Measurements from ENCODE around the gene CALN1. TPM values are rescaled to one million over a fixed set of nuclear protein-coding genes. Genes with fewer than 3 reads are reported as not detected.

CALN1 gene
- total RNA-seq, 1 donor from 2014 or later: 1.9 TPM

DNA sequence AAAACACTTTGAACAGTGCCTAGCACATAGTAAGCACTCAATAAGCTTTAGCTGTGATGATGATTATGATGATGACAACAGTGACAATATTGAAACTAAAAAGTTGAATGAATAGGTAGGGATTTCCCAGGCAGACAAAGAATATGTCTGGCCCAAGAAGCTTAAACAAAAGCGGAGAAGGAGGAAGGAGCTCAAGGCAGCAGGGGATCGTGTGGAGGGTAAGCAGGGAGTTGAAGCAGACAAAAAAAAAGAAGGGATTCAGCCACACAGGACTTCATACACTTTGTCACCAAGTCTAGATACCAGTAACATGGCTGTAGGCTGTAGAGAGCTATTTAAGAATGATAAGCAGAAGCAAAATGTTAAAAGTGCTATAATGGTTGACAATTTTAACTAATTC lies 144.0 kb downstream of the CALN1 start:
- TF ChIP-seq, protein P1, sequence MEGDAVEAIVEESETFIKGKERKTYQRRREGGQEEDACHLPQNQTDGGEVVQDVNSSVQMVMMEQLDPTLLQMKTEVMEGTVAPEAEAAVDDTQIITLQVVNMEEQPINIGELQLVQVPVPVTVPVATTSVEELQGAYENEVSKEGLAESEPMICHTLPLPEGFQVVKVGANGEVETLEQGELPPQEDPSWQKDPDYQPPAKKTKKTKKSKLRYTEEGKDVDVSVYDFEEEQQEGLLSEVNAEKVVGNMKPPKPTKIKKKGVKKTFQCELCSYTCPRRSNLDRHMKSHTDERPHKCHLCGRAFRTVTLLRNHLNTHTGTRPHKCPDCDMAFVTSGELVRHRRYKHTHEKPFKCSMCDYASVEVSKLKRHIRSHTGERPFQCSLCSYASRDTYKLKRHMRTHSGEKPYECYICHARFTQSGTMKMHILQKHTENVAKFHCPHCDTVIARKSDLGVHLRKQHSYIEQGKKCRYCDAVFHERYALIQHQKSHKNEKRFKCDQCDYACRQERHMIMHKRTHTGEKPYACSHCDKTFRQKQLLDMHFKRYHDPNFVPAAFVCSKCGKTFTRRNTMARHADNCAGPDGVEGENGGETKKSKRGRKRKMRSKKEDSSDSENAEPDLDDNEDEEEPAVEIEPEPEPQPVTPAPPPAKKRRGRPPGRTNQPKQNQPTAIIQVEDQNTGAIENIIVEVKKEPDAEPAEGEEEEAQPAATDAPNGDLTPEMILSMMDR (conservative IDR thresholded peaks at IDR 0.05): no peak
- Mint-ChIP-seq H3K4me3 (no peak overlapping the region), H3K27me3 (no peaks in the 10 kb centered on the region), H3K4me1 (ENCODE audit: unreplicated experiment) (no peaks in the 10 kb centered on the region), H3K9me3 (no peaks in the 10 kb centered on the region), H3K36me3 (no peaks in the 10 kb centered on the region), H3K27ac (no peak overlapping the region)
- DNase-seq (ENCODE audit: extremely low spot score, unreplicated experiment): no peak

DNA sequence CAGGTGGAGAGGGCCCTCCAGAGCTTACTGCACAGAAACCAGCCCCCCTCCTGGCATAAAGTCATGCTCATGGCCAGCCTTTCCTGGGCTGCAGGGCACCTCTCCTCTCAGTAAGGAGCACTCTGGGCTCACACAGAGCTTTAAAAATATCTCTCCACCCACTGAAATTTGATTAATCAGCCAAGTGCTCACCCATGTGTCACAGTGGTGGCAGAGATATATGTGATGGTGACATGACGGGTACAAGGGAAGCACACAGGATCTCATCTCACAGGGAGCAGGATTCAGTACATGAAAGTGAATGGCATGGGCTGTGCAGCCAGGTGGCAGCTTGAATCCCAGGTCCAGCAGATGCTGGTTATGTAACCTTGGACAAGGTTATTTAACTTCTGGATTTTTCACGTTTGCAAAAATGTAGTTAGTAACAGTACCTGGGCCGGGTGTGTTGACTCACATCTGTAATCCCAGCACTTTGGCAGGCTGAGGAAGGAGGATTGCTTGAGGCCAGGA lies 144.8 kb downstream of the CALN1 start:
- H3K4me1 Mint-ChIP-seq (ENCODE audit: unreplicated experiment): no peaks in the 10 kb centered on the region
- H3K27me3 Mint-ChIP-seq: no peaks in the 10 kb centered on the region
- no peak for DNase-seq (ENCODE audit: extremely low spot score, unreplicated experiment)
- TF ChIP-seq, protein P1 (conservative IDR thresholded peaks at IDR 0.05): no peak
- no peak overlapping the region for H3K4me3 Mint-ChIP-seq
- no peaks in the 10 kb centered on the region for H3K36me3 Mint-ChIP-seq
- no peaks in the 10 kb centered on the region for H3K9me3 Mint-ChIP-seq
- H3K27ac Mint-ChIP-seq: no peak overlapping the region

DNA sequence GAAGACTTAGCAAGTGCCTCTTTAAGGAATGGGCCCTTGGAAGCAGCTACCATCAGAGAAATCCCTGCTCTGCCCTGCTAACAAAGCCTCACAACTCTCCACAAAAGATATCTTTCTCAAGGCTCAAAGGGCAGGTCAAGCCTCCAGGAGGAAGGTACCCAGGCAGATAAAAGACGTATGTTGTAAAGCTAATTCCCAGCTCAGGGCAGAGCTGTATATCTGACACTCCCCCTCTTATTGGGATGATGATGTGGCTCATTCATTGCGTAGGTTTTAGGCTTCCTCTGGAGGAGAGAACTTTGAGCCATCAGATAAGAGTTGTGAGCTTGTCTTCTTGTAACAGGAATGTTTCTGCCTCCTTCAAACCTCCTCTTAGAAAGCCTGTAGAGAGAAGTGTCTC lies 145.4 kb downstream of the CALN1 start:
- no peak overlapping the region for H3K27ac Mint-ChIP-seq
- no peaks in the 10 kb centered on the region for H3K36me3 Mint-ChIP-seq
- no peaks in the 10 kb centered on the region for H3K9me3 Mint-ChIP-seq
- TF ChIP-seq, protein P1 (conservative IDR thresholded peaks at IDR 0.05): no peak
- no peaks in the 10 kb centered on the region for H3K4me1 Mint-ChIP-seq (ENCODE audit: unreplicated experiment)
- H3K27me3 Mint-ChIP-seq: no peaks in the 10 kb centered on the region
- DNase-seq (ENCODE audit: extremely low spot score, unreplicated experiment): no peak
- no peak overlapping the region for H3K4me3 Mint-ChIP-seq

DNA sequence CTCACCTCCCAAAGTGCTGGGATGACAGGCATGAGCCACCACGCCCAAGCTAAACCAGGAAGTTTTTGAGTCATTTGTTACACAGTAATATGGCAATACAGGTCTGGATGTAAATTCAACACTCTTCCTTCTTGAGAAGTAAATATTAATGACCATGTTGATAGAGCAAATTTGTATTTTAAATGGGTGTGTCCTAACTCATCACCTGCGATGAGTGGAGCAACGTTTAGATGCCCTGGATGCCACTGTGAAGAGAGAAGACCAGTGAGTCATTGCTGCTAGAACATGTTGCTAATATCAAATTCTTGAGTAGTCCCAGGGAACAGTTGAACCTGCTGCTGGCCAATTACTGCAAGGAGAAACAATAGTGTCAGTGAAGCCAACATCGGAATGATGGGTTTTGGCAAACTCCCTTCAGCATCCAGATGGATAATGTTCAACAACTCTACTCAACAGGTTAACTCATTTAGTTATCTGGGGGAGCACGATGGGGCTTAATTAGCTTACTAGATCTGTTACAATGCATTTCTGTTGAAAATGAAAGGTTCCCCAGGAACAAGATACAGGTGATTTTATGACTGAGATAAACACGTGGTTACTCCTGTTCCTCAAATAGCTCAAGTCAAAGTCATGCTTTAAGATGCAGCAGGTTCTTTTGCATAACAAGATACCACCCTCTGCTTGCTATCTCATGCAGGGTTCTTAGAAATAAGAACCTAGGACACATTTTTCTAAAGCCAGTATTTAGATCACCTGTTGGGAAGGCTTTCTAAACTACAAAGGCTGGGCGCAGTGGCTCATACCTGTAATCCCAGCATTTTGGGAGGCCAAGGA lies 146.8 kb downstream of the CALN1 start:
- Mint-ChIP-seq H3K9me3 (no peaks in the 10 kb centered on the region), H3K27ac (no peak overlapping the region), H3K4me3 (no peak overlapping the region), H3K36me3 (no peaks in the 10 kb centered on the region), H3K4me1 (ENCODE audit: unreplicated experiment) (no peaks in the 10 kb centered on the region), H3K27me3 (no peaks in the 10 kb centered on the region)
- TF ChIP-seq, protein P1 (conservative IDR thresholded peaks at IDR 0.05): no peak
- no peak for DNase-seq (ENCODE audit: extremely low spot score, unreplicated experiment)

DNA sequence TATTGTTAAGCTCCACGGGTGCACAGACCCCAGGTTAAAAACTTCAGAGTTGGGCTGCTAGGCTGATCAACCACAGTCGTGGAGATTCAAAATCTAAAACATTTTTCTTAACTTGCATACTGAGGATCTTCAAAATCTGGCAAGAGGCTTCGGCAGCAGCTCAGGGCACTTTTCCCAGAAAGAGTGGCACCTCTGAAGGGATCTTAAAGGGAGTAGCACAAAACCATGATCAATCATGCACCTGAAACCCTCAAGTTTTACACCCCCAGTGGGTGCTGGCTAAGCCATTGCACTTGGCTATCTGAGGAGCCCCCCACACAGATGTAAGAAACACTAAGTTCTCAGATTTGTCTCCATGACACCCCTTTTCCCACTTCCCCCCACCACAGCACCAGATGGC lies 151.7 kb downstream of the CALN1 start:
- Mint-ChIP-seq H3K27me3 (peaks cover 11% of the 10 kb centered on the region), H3K4me1 (ENCODE audit: unreplicated experiment) (no peaks in the 10 kb centered on the region), H3K4me3 (no peak overlapping the region), H3K36me3 (peaks cover 8% of the 10 kb centered on the region), H3K9me3 (peaks cover 5% of the 10 kb centered on the region), H3K27ac (no peak overlapping the region)
- no peak for DNase-seq (ENCODE audit: extremely low spot score, unreplicated experiment)
- TF ChIP-seq, protein P1 (conservative IDR thresholded peaks at IDR 0.05): no peak

Measured in type B pancreatic cell (in vitro differentiated cells).